ENCODE data around the gene PRKAG2.

The PRKAG2 gene

DNA sequence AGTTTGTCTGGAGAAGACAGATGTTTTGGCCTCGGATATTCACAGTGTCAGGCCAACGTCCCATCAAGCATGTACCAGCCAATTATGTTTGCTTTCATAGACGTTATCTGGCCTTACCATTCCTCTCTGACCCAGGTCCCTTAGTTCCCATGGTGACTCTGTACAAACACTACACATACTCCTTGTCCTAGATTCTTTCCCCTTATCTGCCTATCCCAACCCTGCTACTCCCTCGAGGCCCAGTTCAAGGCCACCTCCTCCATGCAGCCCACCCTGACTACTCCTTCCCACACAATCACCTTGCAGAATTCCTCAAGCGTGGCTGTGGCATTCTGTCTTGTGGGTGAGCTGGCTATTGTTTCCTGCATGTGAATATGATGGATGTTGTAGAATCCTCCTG is 155.2 kb downstream of the PRKAG2 start:
- TF ChIP-seq, protein P1, sequence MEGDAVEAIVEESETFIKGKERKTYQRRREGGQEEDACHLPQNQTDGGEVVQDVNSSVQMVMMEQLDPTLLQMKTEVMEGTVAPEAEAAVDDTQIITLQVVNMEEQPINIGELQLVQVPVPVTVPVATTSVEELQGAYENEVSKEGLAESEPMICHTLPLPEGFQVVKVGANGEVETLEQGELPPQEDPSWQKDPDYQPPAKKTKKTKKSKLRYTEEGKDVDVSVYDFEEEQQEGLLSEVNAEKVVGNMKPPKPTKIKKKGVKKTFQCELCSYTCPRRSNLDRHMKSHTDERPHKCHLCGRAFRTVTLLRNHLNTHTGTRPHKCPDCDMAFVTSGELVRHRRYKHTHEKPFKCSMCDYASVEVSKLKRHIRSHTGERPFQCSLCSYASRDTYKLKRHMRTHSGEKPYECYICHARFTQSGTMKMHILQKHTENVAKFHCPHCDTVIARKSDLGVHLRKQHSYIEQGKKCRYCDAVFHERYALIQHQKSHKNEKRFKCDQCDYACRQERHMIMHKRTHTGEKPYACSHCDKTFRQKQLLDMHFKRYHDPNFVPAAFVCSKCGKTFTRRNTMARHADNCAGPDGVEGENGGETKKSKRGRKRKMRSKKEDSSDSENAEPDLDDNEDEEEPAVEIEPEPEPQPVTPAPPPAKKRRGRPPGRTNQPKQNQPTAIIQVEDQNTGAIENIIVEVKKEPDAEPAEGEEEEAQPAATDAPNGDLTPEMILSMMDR (IDR thresholded peaks at IDR 0.05; ENCODE audit: insufficient read depth, low read length, poor library complexity, severe bottlenecking) = no peak
- no peak for TF ChIP-seq EZH2phosphoT487 (conservative IDR thresholded peaks at IDR 0.05; ENCODE audit: low read length)
- Histone ChIP-seq H2AFZ (ENCODE audit: low read depth, low read length, severe bottlenecking) (no peak overlapping the region), H3K9me2 (replicated peaks; ENCODE audit: insufficient read depth, low read length) (no peaks in the 10 kb centered on the region), H3K9ac (ENCODE audit: low read length) (no peak overlapping the region), H3K4me3 (ENCODE audit: insufficient read depth, low read length, poor library complexity, severe bottlenecking) (no peak overlapping the region), H3F3A (ENCODE audit: insufficient read depth) (no peaks in the 10 kb centered on the region), H3K27me3 (ENCODE audit: low read length) (no peaks in the 10 kb centered on the region), H3K36me3 (ENCODE audit: low read length) (no peaks in the 10 kb centered on the region), H3K9me3 (ENCODE audit: insufficient read depth, low read length) (no peaks in the 10 kb centered on the region), H4K20me1 (ENCODE audit: low read depth, low read length) (no peaks in the 10 kb centered on the region), H3K79me2 (ENCODE audit: insufficient read depth, low read length) (no peaks in the 10 kb centered on the region), H3K27ac (ENCODE audit: low read depth, low read length) (no peak overlapping the region), H3K4me2 (ENCODE audit: low read depth, low read length, poor library complexity, severe bottlenecking) (no peak overlapping the region)

DNA sequence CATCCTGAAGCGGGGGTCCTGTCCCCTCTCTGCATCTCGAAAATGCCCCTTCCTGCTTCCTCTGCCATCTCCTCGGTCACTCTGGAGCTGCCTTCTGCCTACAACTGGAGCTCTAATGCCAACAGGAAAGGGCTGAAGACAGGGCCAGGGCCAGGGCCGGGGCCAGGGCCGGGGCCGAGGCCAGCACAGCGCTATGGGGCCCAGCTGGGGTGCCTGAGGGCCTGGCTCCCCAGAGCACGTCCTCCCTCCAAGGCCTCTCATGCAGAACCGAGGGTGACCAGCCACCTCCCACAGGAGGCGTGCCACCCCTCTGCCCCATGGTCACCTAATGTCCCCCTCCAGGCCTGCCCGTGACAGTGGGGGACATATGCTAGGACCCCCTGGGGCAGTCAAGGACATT is 155.7 kb downstream of the PRKAG2 start:
- Histone ChIP-seq H3K9me3 (ENCODE audit: insufficient read depth, low read length) (no peaks in the 10 kb centered on the region), H3K27me3 (ENCODE audit: low read length) (no peaks in the 10 kb centered on the region), H3F3A (ENCODE audit: insufficient read depth) (no peaks in the 10 kb centered on the region), H3K9ac (ENCODE audit: low read length) (no peak overlapping the region), H3K4me3 (ENCODE audit: insufficient read depth, low read length, poor library complexity, severe bottlenecking) (no peak overlapping the region), H3K79me2 (ENCODE audit: insufficient read depth, low read length) (no peaks in the 10 kb centered on the region), H3K36me3 (ENCODE audit: low read length) (no peaks in the 10 kb centered on the region), H3K27ac (ENCODE audit: low read depth, low read length) (no peak overlapping the region), H3K4me2 (ENCODE audit: low read depth, low read length, poor library complexity, severe bottlenecking) (no peak overlapping the region), H4K20me1 (ENCODE audit: low read depth, low read length) (no peaks in the 10 kb centered on the region), H3K9me2 (replicated peaks; ENCODE audit: insufficient read depth, low read length) (no peaks in the 10 kb centered on the region), H2AFZ (ENCODE audit: low read depth, low read length, severe bottlenecking) (no peak overlapping the region)
- TF ChIP-seq EZH2phosphoT487 (conservative IDR thresholded peaks at IDR 0.05; ENCODE audit: low read length) = no peak
- TF ChIP-seq, protein P1 (IDR thresholded peaks at IDR 0.05; ENCODE audit: insufficient read depth, low read length, poor library complexity, severe bottlenecking) = no peak

DNA sequence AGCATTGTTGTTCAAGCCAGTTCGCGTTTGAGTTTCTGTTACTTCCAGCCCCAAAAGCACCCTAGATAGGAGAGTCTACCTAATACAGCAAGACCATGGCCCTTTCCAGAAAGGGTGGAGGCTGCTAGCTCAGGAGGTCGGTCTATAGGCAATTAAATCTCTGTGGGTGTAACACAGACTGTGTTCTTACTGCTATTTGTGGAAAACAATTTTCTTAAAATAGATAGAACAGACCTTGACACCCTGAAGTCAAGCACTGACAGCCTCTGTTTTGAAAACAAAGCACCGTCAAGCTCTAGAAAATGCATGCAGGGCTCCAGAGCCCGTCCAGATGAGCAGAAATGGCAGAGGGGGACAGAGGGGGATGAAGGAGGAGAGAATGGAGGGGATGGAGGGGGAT is 156.6 kb downstream of the PRKAG2 start:
- Histone ChIP-seq H4K20me1 (ENCODE audit: low read depth, low read length) (no peaks in the 10 kb centered on the region), H3K9me3 (ENCODE audit: insufficient read depth, low read length) (no peaks in the 10 kb centered on the region), H3K9me2 (replicated peaks; ENCODE audit: insufficient read depth, low read length) (no peaks in the 10 kb centered on the region), H2AFZ (ENCODE audit: low read depth, low read length, severe bottlenecking) (no peak overlapping the region), H3K4me2 (ENCODE audit: low read depth, low read length, poor library complexity, severe bottlenecking) (no peak overlapping the region), H3K79me2 (ENCODE audit: insufficient read depth, low read length) (no peaks in the 10 kb centered on the region), H3K27ac (ENCODE audit: low read depth, low read length) (no peak overlapping the region), H3K36me3 (ENCODE audit: low read length) (no peaks in the 10 kb centered on the region), H3K27me3 (ENCODE audit: low read length) (no peaks in the 10 kb centered on the region), H3K9ac (ENCODE audit: low read length) (no peak overlapping the region), H3K4me3 (ENCODE audit: insufficient read depth, low read length, poor library complexity, severe bottlenecking) (no peak overlapping the region), H3F3A (ENCODE audit: insufficient read depth) (no peaks in the 10 kb centered on the region)
- TF ChIP-seq EZH2phosphoT487 (conservative IDR thresholded peaks at IDR 0.05; ENCODE audit: low read length) = no peak
- TF ChIP-seq, protein P1 (IDR thresholded peaks at IDR 0.05; ENCODE audit: insufficient read depth, low read length, poor library complexity, severe bottlenecking) = no peak

DNA sequence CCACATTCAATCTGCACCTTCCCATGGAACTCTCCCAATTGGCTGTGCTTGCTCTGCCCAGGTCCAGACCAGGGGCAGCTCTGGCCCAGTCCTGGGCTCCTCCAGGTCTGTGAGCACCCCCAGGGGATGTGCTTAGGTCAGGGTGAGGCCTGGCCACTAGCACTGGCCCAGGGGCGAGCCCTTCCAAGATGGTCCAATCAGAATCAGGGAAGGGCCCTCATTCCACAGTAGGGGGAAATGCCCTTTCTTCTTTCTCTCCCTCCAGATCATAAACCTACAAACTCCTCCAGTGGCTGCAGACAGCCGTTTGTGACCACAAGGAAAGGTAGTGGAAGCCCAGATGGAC is 157.0 kb downstream of the PRKAG2 start:
- no peaks in the 10 kb centered on the region for H3K36me3 ChIP-seq (ENCODE audit: low read length)
- H3K9ac ChIP-seq (ENCODE audit: low read length) = no peak overlapping the region
- TF ChIP-seq, protein P1 (IDR thresholded peaks at IDR 0.05; ENCODE audit: insufficient read depth, low read length, poor library complexity, severe bottlenecking) = no peak
- no peak for TF ChIP-seq EZH2phosphoT487 (conservative IDR thresholded peaks at IDR 0.05; ENCODE audit: low read length)
- H3K4me3 ChIP-seq (ENCODE audit: insufficient read depth, low read length, poor library complexity, severe bottlenecking) = no peak overlapping the region
- H3K27ac ChIP-seq (ENCODE audit: low read depth, low read length) = no peak overlapping the region
- no peaks in the 10 kb centered on the region for H3K9me3 ChIP-seq (ENCODE audit: insufficient read depth, low read length)
- H3K4me2 ChIP-seq (ENCODE audit: low read depth, low read length, poor library complexity, severe bottlenecking) = no peak overlapping the region
- H2AFZ ChIP-seq (ENCODE audit: low read depth, low read length, severe bottlenecking) = no peak overlapping the region
- no peaks in the 10 kb centered on the region for H3F3A ChIP-seq (ENCODE audit: insufficient read depth)
- no peaks in the 10 kb centered on the region for H3K9me2 ChIP-seq (replicated peaks; ENCODE audit: insufficient read depth, low read length)
- no peaks in the 10 kb centered on the region for H4K20me1 ChIP-seq (ENCODE audit: low read depth, low read length)
- H3K79me2 ChIP-seq (ENCODE audit: insufficient read depth, low read length) = no peaks in the 10 kb centered on the region
- H3K27me3 ChIP-seq (ENCODE audit: low read length) = no peaks in the 10 kb centered on the region
